SH-SY5Y (cell line): ENCODE measurements around the gene SLC16A5.

ENCODE experiments used
- GATA2 ChIP-seq: IDR thresholded peaks from 2 replicates; pipeline ENCODE4 v1.6.1; 2011; ENCODE audit warnings: mild to moderate bottlenecking, low read depth, low read length
- GATA3 ChIP-seq: IDR thresholded peaks from 2 replicates; pipeline ENCODE4 v1.6.1; 2011; ENCODE audit warnings: low read depth, mild to moderate bottlenecking, low read length, moderate library complexity

The SLC16A5 gene

DNA sequence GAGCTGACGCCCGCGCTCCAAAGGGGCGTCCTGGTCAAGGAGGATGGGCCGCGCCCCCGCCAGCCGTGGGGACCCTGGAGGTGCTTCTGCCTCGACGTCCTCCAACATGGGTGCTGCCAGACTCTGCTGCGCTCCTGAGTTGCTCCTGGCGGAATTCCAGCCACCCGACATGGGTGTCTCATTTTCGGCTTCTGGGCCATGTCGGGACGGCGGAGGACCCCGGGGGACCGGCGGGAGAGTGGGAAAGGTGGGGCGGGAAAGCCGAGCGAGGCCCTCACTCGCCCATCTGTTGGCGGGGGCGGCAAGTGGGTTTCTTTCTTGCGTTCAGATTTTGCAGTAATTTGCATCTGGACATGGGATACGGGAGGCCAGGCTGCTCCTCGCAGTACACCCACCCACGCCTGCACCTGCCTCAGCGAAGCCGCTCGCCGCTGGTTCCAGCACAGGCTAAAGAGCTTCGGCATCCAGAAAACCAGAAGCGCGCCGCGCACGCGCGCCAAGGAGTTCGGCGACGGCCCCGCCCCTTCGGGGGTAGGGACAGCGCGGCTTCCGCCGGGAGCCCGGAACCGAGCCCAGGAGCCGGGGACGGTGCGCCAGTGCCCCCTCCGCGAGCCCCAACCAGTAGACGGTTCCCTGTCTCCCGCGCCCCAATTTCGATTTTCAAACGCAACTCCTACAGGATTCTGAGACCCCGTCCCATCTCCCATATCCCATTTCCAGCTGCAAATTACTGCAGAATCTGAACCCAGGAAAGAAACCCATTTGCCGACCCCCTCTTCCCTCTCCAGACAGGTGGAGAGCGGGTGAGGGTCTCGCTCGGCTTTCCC lies 21.9 kb downstream of the SLC16A5 start, which contains the start of gene ARMC7:
ARMC7 (plus strand) TSS at position 563 of the 827 bp plus-strand sequence. CDS start 320 bp downstream, outside the sequence.
- TF ChIP-seq GATA2 (no peak), GATA3 (no peak)

DNA sequence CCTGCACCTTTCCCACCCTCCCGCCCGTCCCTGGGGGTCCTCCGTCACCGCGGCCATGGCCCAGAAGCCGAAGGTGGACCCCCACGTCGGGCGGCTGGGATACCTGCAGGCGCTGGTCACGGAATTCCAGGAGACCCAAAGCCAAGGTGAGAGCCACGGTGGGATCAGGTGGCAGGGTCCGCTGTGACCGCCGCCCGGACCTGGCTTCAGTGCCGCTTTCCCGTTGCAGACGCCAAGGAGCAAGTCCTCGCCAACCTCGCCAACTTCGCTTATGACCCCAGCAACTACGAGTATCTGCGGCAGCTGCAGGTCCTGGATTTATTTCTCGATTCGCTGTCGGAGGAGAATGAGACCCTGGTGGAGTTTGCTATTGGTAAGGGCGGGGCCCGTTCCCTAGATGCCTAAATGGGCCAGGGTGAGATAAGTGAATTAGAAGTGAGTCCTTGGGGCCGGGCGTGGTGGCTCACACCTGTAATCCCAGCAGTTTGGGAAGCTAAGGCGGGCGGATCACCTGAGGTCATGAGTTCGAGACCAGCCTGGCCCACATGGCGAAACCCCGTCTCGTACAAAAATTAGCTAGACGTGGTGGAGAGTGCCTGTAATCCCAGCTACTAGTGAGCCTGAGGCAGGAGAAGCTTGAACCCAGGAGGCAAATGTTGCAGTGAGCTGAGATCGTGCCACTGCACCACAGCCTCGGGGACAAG lies 22.6 kb downstream of the SLC16A5 start:
- no peak for TF ChIP-seq GATA3
- TF ChIP-seq GATA2: no peak

DNA sequence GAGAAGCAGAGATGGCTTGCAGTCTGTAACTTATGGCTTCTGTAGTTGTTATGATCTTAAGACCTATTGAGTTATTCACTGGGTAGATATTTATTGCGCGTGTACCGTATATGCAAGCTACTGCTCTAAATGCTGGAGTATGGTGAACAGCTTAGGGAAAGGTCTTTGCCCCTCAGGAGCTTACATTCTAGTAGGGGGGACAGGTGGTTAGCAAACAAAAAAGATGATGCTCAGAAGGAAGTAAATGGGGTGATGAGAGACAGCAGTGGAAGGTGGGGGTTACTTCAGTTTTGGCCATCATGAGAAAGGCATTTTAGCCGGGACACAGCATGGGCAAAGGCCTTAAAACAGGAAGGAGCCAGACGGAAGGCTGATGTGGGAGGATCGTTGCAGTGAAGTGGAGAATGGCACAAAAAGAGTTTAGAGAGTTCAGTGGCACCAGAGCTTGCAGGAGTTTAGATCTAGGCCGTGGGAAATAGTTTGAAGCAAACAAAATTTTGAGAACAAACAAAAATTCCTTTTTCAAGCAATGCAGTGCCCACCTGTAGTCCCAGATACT lies 24.1 kb downstream of the SLC16A5 start:
- TF ChIP-seq GATA2 (no peak), GATA3 (no peak)

DNA sequence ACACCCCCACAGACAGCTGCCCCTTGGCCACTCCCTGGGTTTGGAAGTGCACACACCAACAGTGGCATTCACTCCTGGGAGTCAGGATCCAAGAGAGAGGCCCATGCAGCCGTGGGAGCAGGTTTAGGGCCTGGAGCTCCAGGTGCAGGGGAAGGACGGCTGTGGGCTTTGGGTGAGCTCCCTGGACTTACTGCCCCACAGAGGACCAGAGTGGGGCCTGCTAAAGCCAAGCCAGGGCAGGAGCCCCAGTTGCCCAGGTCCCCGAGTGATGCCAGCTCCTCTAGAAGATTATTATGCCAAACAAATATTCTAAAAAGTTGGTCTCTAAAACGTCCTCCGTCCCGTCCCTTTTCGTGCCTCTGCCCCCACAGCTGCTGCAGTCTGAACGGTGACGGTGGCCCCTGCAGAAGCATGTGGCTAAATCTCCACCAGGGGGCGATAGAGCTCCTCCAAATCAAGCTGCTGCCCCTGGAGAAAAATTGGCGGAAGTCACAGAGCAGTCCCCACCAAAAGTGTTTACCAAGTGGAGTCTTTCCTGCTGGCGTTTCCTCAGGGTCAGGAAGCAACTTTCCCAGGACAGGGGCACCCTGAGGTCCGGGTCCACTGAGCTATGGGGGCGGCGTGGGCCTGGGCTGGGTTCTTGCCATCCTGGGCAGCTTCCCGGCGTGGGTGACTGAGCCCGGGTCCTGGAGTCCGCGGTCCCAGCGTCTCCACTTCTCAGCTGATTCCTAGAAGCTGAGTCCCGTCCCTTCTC lies 26.2 kb downstream of the SLC16A5 start:
- TF ChIP-seq GATA2: no peak
- no peak for TF ChIP-seq GATA3

GRCh38 chr17:75114552-75115314 lies 27.0 kb downstream of the SLC16A5 start:
- TF ChIP-seq GATA2: no peak
- TF ChIP-seq GATA3: no peak

DNA sequence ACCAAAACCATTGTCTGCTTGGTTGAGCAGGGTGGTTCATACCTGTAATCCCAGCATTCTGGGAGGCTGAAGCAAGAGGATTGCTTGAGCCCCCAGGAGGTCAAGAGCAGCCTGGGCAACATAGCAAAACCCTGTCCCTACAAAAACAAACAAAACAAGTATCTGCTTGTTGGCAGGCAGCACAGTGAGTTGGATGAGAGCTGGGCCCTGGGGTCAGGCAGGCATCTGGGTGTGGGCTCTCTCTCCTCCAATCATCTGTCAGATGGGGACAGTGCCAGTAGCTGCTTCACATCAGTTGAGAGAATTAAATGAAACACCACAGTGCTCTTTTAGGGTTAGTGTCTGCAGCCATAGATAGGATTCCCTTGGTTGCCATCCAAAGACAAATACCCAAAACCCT lies 27.8 kb downstream of the SLC16A5 start:
- TF ChIP-seq GATA3 (no peak), GATA2 (no peak)

GRCh38 chr17:75116737-75117136 lies 29.0 kb downstream of the SLC16A5 start:
- TF ChIP-seq GATA2 (no peak), GATA3 (no peak)

DNA sequence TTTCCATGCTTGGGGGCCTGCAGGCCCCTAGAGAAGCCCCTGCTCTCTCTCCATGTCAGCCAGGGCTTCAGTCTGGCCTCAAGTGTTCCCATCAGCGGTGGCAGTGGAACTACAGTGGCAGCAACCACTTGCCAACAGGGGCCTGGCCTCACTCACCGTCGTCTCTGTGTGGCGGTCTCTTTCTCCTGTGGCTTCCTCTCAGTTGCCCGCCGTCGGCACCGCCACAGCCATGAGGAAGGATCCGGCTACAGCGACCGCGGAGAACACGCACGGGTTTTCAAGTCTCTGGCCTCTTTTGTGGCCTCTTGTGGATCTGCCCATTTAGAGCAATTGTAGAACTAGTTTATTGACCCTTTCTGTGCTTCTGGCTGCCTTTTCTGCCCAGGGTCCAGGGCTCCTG lies 30.6 kb downstream of the SLC16A5 start:
- TF ChIP-seq GATA2: no peak
- TF ChIP-seq GATA3: no peak

GRCh38 chr17:75124041-75124818 lies 36.5 kb downstream of the SLC16A5 start:
- TF ChIP-seq GATA2 (no peak), GATA3 (no peak)

GRCh38 chr17:75124819-75125162 lies 37.0 kb downstream of the SLC16A5 start:
- TF ChIP-seq GATA2 (no peak), GATA3 (no peak)

DNA sequence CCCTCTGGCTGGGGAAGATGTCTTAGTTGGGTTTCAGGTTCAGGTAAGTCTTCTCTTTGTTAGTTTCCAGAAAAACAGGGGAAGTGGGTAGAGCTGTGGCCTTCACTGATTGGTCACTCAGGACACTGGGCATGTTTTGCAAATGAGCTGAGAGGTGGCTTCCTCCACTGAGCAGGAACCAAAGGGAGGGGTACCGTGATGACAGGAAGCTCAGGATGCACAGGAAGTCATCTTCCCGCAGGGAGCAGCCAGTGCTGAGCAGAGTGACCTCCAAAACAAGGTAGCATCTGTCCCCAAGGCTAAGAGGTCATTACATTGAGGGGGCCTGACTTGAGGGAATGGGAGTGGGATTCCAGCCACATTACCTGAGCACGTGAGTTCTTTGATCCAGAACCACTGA lies 38.2 kb downstream of the SLC16A5 start:
- TF ChIP-seq GATA2: no peak
- TF ChIP-seq GATA3: no peak

GRCh38 chr17:75126954-75127353 lies 39.2 kb downstream of the SLC16A5 start:
- TF ChIP-seq GATA2 (no peak), GATA3 (no peak)
